Measurements from ENCODE around the gene BUD23. TPM values are rescaled to one million over a fixed set of nuclear protein-coding genes. Genes with fewer than 3 reads are reported as not detected.

BUD23 gene
- total and polyA plus RNA-seq, 2 experiments from 2014 or later = 62.1 to 117 TPM

- Mint-ChIP-seq H3K4me1 (peaks cover 23% of the 10 kb centered on the region; the same call in 2 of the 3 replicates), H3K27me3 (ENCODE audit: insufficient read depth, low read depth, poor library complexity) (peaks cover 27% of the 10 kb centered on the region), H3K4me3 (peak within 1 kb of the TSS; percentile 77), H3K27ac (no peak within 1 kb of the TSS), H3K36me3 (ENCODE audit: low read depth) (peaks cover 7% of the 10 kb centered on the region; the same call in 2 of the 3 replicates), H3K9me3 (peaks cover 8% of the 10 kb centered on the region; the same call in 2 of the 3 replicates)
- no peaks in the 10 kb centered on the region for H3K9me2 ChIP-seq (ENCODE audit: insufficient read depth)
- DNase-seq (ENCODE audit: low spot score) (peak; percentile 97), ATAC-seq (peak; percentile 79)
- H3K79me2 ChIP-seq (replicated peaks; ENCODE audit: insufficient read depth) = no peaks in the 10 kb centered on the region
- peaks cover 11% of the 10 kb centered on the region for H3K27me3 ChIP-seq (ENCODE audit: insufficient read depth)
- no peaks in the 10 kb centered on the region for H3K36me3 ChIP-seq (ENCODE audit: insufficient read depth)
- H4K20me1 ChIP-seq (replicated peaks; ENCODE audit: insufficient read depth) = no peaks in the 10 kb centered on the region
- H3K4me1 ChIP-seq (ENCODE audit: insufficient read depth) = peaks cover 19% of the 10 kb centered on the region; the same call in 1 of the 2 replicates
- no peak for TF ChIP-seq EZH2phosphoT487 (IDR thresholded peaks at IDR 0.05; ENCODE audit: unreplicated experiment)
- peak; percentile 40 to 81 for TF ChIP-seq CTCF (conservative IDR thresholded peaks at IDR 0.05; ENCODE audit: low read depth in 2 of 2)
- 0 out of 2 replicates have a peak, but pooled peaks have one; percentile 81 for TF ChIP-seq ZNF114 (CRISPR knock-in tag; IDR thresholded peaks at IDR 0.05)
- 0 out of 2 replicates have a peak, but pooled peaks have one; percentile 19 for TF ChIP-seq POLR2AphosphoS5 (IDR thresholded peaks at IDR 0.05; ENCODE audit: low read depth)
- TF ChIP-seq CREB1 (CRISPR knock-in tag; IDR thresholded peaks at IDR 0.05; ENCODE audit: low read depth) = peak; percentile 31; the same call in 1 of the 2 replicates
- H2AFZ ChIP-seq = peak within 1 kb of the TSS; percentile 78
- no peak within 1 kb of the TSS for H3K27ac ChIP-seq (ENCODE audit: low read depth)
- H3K4me2 ChIP-seq = peak within 1 kb of the TSS; percentile 88
- H3K4me3 ChIP-seq = peak within 1 kb of the TSS; percentile 66
- 0 out of 2 replicates have a peak, but pooled peaks cover 3% of the 10 kb centered on the region for H3F3A ChIP-seq (replicated peaks; ENCODE audit: low read depth)
Observed at GRCh38 chr7:73667344-73668102, 15.9 kb upstream of the BUD23 start, which contains the start of gene VPS37D. VPS37D (plus strand) TSS chr7:73667831; CDS start chr7:73667959, 128 bp downstream.

- Mint-ChIP-seq H3K4me1 (peaks cover 23% of the 10 kb centered on the region; the same call in 2 of the 3 replicates), H3K4me3 (peak overlapping the region; percentile 77), H3K27ac (no peak overlapping the region), H3K36me3 (ENCODE audit: low read depth) (peaks cover 4% of the 10 kb centered on the region; the same call in 2 of the 3 replicates), H3K27me3 (ENCODE audit: insufficient read depth, low read depth, poor library complexity) (peaks cover 26% of the 10 kb centered on the region), H3K9me3 (peaks cover 2% of the 10 kb centered on the region; the same call in 2 of the 3 replicates)
- no peaks in the 10 kb centered on the region for H3K9me2 ChIP-seq (ENCODE audit: insufficient read depth)
- H3F3A ChIP-seq (replicated peaks; ENCODE audit: low read depth) = 0 out of 2 replicates have a peak, but pooled peaks cover 3% of the 10 kb centered on the region
- peaks cover 19% of the 10 kb centered on the region; the same call in 1 of the 2 replicates for H3K4me1 ChIP-seq (ENCODE audit: insufficient read depth)
- peak overlapping the region; percentile 88 for H3K4me2 ChIP-seq
- DNase-seq (ENCODE audit: low spot score) = no peak
- H3K4me3 ChIP-seq = peak overlapping the region; percentile 66
- no peak overlapping the region for H3K27ac ChIP-seq (ENCODE audit: low read depth)
- no peaks in the 10 kb centered on the region for H3K79me2 ChIP-seq (replicated peaks; ENCODE audit: insufficient read depth)
- H3K36me3 ChIP-seq (ENCODE audit: insufficient read depth) = no peaks in the 10 kb centered on the region
- peak overlapping the region; percentile 78 for H2AFZ ChIP-seq
- H3K27me3 ChIP-seq (ENCODE audit: insufficient read depth) = peaks cover 11% of the 10 kb centered on the region
- H4K20me1 ChIP-seq (replicated peaks; ENCODE audit: insufficient read depth) = no peaks in the 10 kb centered on the region; the same call in 1 of the 2 replicates
- ATAC-seq = peak; percentile 3; the same call in 2 of the 3 replicates
- TF ChIP-seq JUNB (IDR thresholded peaks at IDR 0.05; ENCODE audit: unreplicated experiment) (no peak), NANOG (IDR thresholded peaks at IDR 0.05; ENCODE audit: borderline replicate concordance) (no peak), ZNF331 (CRISPR knock-in tag; IDR thresholded peaks at IDR 0.05; ENCODE audit: low read depth) (no peak), EZH2phosphoT487 (IDR thresholded peaks at IDR 0.05; ENCODE audit: unreplicated experiment) (no peak), CTCF (conservative IDR thresholded peaks at IDR 0.05; ENCODE audit: low read depth in 2 of 2) (no peak), POLR2AphosphoS5 (IDR thresholded peaks at IDR 0.05; ENCODE audit: low read depth) (no peak)
Observed at GRCh38 chr7:73668103-73668885, 15.1 kb upstream of the BUD23 start.

Data from GM23338 (cell line).